Gastroesophageal sphincter (tissue), 4 donors: ENCODE data around the gene NRL. TPM values are rescaled to one million over a fixed set of nuclear protein-coding genes. Genes with fewer than 3 reads are reported as not detected.

Experiments used
- ATAC-seq: fragments of 150-250 bp; one replicate; pipeline ENCODE4 v1.9.1; 2016; ENCODE audit warnings: mild to moderate bottlenecking, moderate library complexity
- H3K27ac ChIP-seq, 4 donors: fragments of 200-600 bp; sonication (generic) in 3 of 4; 1 replicate in 3 of 4; 2 replicates in 1 of 4; pipeline ENCODE4 v1.5.1; 2016 to 2019
- H3K27me3 ChIP-seq: fragments of 200-600 bp; sonication (generic); one replicate; pipeline ENCODE4 v1.5.1; 2019
- H3K36me3 ChIP-seq, 2 donors: fragments of 200-600 bp; sonication (generic); one replicate each; pipeline ENCODE4 v1.5.1; 2019; ENCODE audit warnings: control low read depth in 1 of 2
- H3K4me1 ChIP-seq, 3 donors: fragments of 200-600 bp; sonication (generic); 1 replicate in 2 of 3; 2 replicates in 1 of 3; pipeline ENCODE4 v1.5.1; 2016 to 2019; ENCODE audit warnings: control low read depth in 2 of 3
- H3K4me3 ChIP-seq, 2 donors: fragments of 200-600 bp; sonication (generic); one replicate each; pipeline ENCODE4 v1.5.1; 2019; ENCODE audit warnings: mild to moderate bottlenecking in 1 of 2, moderate library complexity in 1 of 2
- H3K9me3 ChIP-seq, 3 donors: fragments of 200-600 bp; sonication (generic); one replicate each; pipeline ENCODE4 v1.5.1; 2017 to 2019; ENCODE audit warnings: control low read depth in 2 of 3
- CTCF ChIP-seq, 4 experiments: fragments of 200-600 bp in 2 of 4; fragments of 450-650 bp in 2 of 4; sonication (generic) in 1 of 4; IDR thresholded peaks; one replicate each; pipeline ENCODE4 v1.5.1; 2017 to 2019; ENCODE audit warnings: antibody characterized with exemption in 4 of 4, mild to moderate bottlenecking in 2 of 4, moderate library complexity in 2 of 4
- EP300 ChIP-seq: sonication (generic); formaldehyde crosslinking; IDR thresholded peaks from one replicate; pipeline ENCODE4 v1.6.1; 2017; ENCODE audit warnings: antibody characterized with exemption, mild to moderate bottlenecking
- POLR2A ChIP-seq, 2 donors: fragments of 450-650 bp; IDR thresholded peaks; one replicate each; pipeline ENCODE4 v1.6.1; 2017; ENCODE audit warnings: antibody characterized with exemption in 2 of 2, mild to moderate bottlenecking in 2 of 2, moderate library complexity in 1 of 2
- POLR2AphosphoS5 ChIP-seq: sonication (generic); formaldehyde crosslinking; IDR thresholded peaks from one replicate; pipeline ENCODE4 v1.6.1; 2017; ENCODE audit warnings: antibody characterized with exemption
- WGBS, 2 donors: methylation state at CpG; one replicate each; pipeline ENCODE4 v1.1.5; 2018; ENCODE audit warnings: low coverage in 1 of 2; 5-methylcytosine and 5-hydroxymethylcytosine counted together
- total RNA-seq, 4 donors: library from RNA; depleted of rRNA; stranded (reverse); fragments of >200 nt; gene quantifications; one replicate each; pipeline ENCODE4 v1.1.0, GENCODE V29; 2016

NRL gene
- total RNA-seq, 4 donors from 2014 or later, result 0.81 to 10.4 (median 5.0) TPM; not detected in 1

GRCh38 chr14:24141097-24141880 lies 26.5 kb upstream of the NRL start, which contains the start of gene EMC9:
Gene EMC9 (minus strand): TSS chr14:24141591. CDS start chr14:24141304, 287 bp downstream.
- H3K4me1 ChIP-seq, result peaks cover 0 to 86% (median 39%) of the 10 kb centered on the region in 3 donors
- H3K27ac ChIP-seq, result peak within 1 kb of the TSS; percentile 72 to 94 (median 94)
- WGBS, 2 donors, result no CpG with 5 or more reads among the region's 65 CpGs
- peaks cover 0 to 28% of the 10 kb centered on the region in 2 donors for H3K36me3 ChIP-seq
- no peaks in the 10 kb centered on the region for H3K9me3 ChIP-seq
- peak within 1 kb of the TSS; percentile 41 to 89 for H3K4me3 ChIP-seq
- peak; percentile 97 for ATAC-seq
- TF ChIP-seq POLR2AphosphoS5, result peak; percentile 48
- TF ChIP-seq EP300, result no peak
- TF ChIP-seq CTCF (IDR thresholded peaks at IDR 0.05), result peak in 3 of 4 experiments; percentile 65 to 83 (median 73)
- peak; percentile 68 to 78 for TF ChIP-seq POLR2A (IDR thresholded peaks at IDR 0.05)
- H3K27me3 ChIP-seq, result no peaks in the 10 kb centered on the region

- ATAC-seq, result no peak
- Histone ChIP-seq H3K9me3 (no peaks in the 10 kb centered on the region), H3K4me1 (peaks cover 0 to 75% (median 29%) of the 10 kb centered on the region in 3 donors), H3K27me3 (no peaks in the 10 kb centered on the region), H3K4me3 (peak overlapping the region in 1 of 2 donors; percentile 89), H3K27ac (peak overlapping the region in 3 of 4 donors; percentile 34 to 94 (median 94)), H3K36me3 (peaks cover 0 to 28% of the 10 kb centered on the region in 2 donors)
- WGBS, 2 donors, result 80 to 100% methylated on average over 2 to 5 of the region's 9 CpGs
- no peak for TF ChIP-seq POLR2A (IDR thresholded peaks at IDR 0.05)
- TF ChIP-seq CTCF (IDR thresholded peaks at IDR 0.05), result no peak
- no peak for TF ChIP-seq POLR2AphosphoS5
- TF ChIP-seq EP300, result no peak
Observed at GRCh38 chr14:24139272-24139934, 24.7 kb upstream of the NRL start.

GRCh38 chr14:24138396-24139271 lies 23.9 kb upstream of the NRL start:
- peaks cover 0 to 28% of the 10 kb centered on the region in 2 donors for H3K36me3 ChIP-seq
- peaks cover 0 to 68% (median 29%) of the 10 kb centered on the region in 3 donors for H3K4me1 ChIP-seq
- peak overlapping the region in 2 of 4 donors; percentile 94 for H3K27ac ChIP-seq
- H3K9me3 ChIP-seq, result no peaks in the 10 kb centered on the region
- H3K4me3 ChIP-seq, result no peak overlapping the region
- no peak for ATAC-seq
- TF ChIP-seq POLR2A (IDR thresholded peaks at IDR 0.05), result no peak
- no peak for TF ChIP-seq CTCF (IDR thresholded peaks at IDR 0.05)
- no peak for TF ChIP-seq POLR2AphosphoS5
- TF ChIP-seq EP300, result no peak
- H3K27me3 ChIP-seq, result no peaks in the 10 kb centered on the region
- 43 to 82% methylated on average over 1 to 5 of the region's 13 CpGs for WGBS, 2 donors

GRCh38 chr14:24137529-24138395 lies 23.0 kb upstream of the NRL start:
- no peak for ATAC-seq
- Histone ChIP-seq H3K4me3 (no peak overlapping the region), H3K27me3 (no peaks in the 10 kb centered on the region), H3K27ac (peak overlapping the region in 3 of 4 donors; percentile 94 to 95 (median 94)), H3K4me1 (peaks cover 0 to 64% (median 29%) of the 10 kb centered on the region in 3 donors), H3K36me3 (peaks cover 0 to 28% of the 10 kb centered on the region in 2 donors), H3K9me3 (no peaks in the 10 kb centered on the region)
- 87 to 94% methylated on average over 3 of the region's 8 CpGs for WGBS, 2 donors
- TF ChIP-seq POLR2AphosphoS5 (no peak), POLR2A (IDR thresholded peaks at IDR 0.05) (no peak), EP300 (no peak), CTCF (IDR thresholded peaks at IDR 0.05) (no peak)
